T-helper 2 cell treated with Interferon-gamma antibody and Interleukin-4, amounts not matched to agents 100 ng/mL and 5 ng/mL, for 36 hours (primary cell): Measurements from ENCODE around the gene ACTL7A. TPM values are rescaled to one million over a fixed set of nuclear protein-coding genes. Genes with fewer than 3 reads are reported as not detected.

ENCODE experiments used
- total RNA-seq: library from RNA; stranded (reverse); gene quantifications from 2 replicates; pipeline ENCODE4 v1.2.3, GENCODE V29; 2022

The ACTL7A gene
- total RNA-seq, 1 donor from 2014 or later, result not detected

Other genes starting within 250 kb of the ACTL7A start
- gene ACTL7B, start 6.3 kb upstream of the ACTL7A start, total RNA-seq, result not detected in 2 replicates
- gene ELP1, start 71.9 kb downstream of the ACTL7A start, total RNA-seq, result 24.4 and 25.6 TPM in 2 replicates
- gene ABITRAM, start 72.1 kb downstream of the ACTL7A start, total RNA-seq, result 12.3 and 12.5 TPM in 2 replicates
- gene CTNNAL1, start 151.2 kb downstream of the ACTL7A start, total RNA-seq, result 6.5 and 8.4 TPM in 2 replicates